Neural cell (in vitro differentiated cells): Measurements from ENCODE around the gene MOCS1. TPM values are rescaled to one million over a fixed set of nuclear protein-coding genes. Genes with fewer than 3 reads are reported as not detected.

Experiments used
- H2AFZ ChIP-seq: fragments of 200-600, 300-800 bp; sonication (generic), shearing (Covaris generic); 2 replicates; pipeline ENCODE4 v1.6.0; 2014; ENCODE audit warnings: low read depth, mild to moderate bottlenecking, antibody characterized with exemption, low read length, moderate library complexity
- H3F3A ChIP-seq: fragments of 200-600 bp; shearing (Covaris generic); 2 replicates; pipeline ENCODE4 v1.6.1; 2016; ENCODE audit warnings: mild to moderate bottlenecking, moderate library complexity, mixed read lengths, antibody characterized with exemption, low read length; ENCODE audit not compliant: insufficient read depth, poor library complexity, severe bottlenecking
- H3K27ac ChIP-seq: fragments of 200-600, 300-800 bp; sonication (generic), shearing (Covaris generic); 2 replicates; pipeline ENCODE4 v1.5.1; 2014; ENCODE audit warnings: mild to moderate bottlenecking, low read length, moderate library complexity
- H3K27me3 ChIP-seq: fragments of 300-800, 200-600 bp; sonication (generic), shearing (Covaris generic); 2 replicates; pipeline ENCODE4 v1.6.0; 2014; ENCODE audit warnings: mild to moderate bottlenecking, low read depth, low read length, moderate library complexity; ENCODE audit not compliant: insufficient read depth
- H3K36me3 ChIP-seq: fragments of 300-800, 200-600 bp; sonication (generic), shearing (Covaris generic); 2 replicates; pipeline ENCODE4 v1.5.1; 2014; ENCODE audit warnings: mild to moderate bottlenecking, antibody characterized with exemption, low read length, moderate library complexity; ENCODE audit not compliant: insufficient read depth
- H3K4me2 ChIP-seq: fragments of 300-800, 200-600 bp; sonication (generic), shearing (Covaris generic); 2 replicates; pipeline ENCODE4 v1.6.0; 2014; ENCODE audit warnings: mild to moderate bottlenecking, low read length
- H3K4me3 ChIP-seq: fragments of 300-800, 200-600 bp; sonication (generic), shearing (Covaris generic); 2 replicates; pipeline ENCODE4 v1.5.1; 2014; ENCODE audit warnings: mild to moderate bottlenecking, low read length, moderate library complexity
- H3K79me2 ChIP-seq: fragments of 200-600 bp; shearing (Covaris generic); replicated peaks from 2 replicates; pipeline ENCODE4 v1.6.0; 2014; ENCODE audit warnings: mild to moderate bottlenecking, low read length, moderate library complexity; ENCODE audit not compliant: insufficient read depth
- H3K9ac ChIP-seq: fragments of 300-800, 200-600 bp; sonication (generic), shearing (Covaris generic); 2 replicates; pipeline ENCODE4 v1.6.1; 2016; ENCODE audit warnings: mild to moderate bottlenecking, low read length, mixed read lengths
- H3K9me2 ChIP-seq: fragments of 200-600 bp; shearing (Covaris generic); 2 replicates; pipeline ENCODE4 v1.6.1; 2016; ENCODE audit warnings: mild to moderate bottlenecking, low read length, mixed read lengths; ENCODE audit not compliant: insufficient read depth
- H3K9me3 ChIP-seq: fragments of 200-600, 300-800 bp; sonication (generic), shearing (Covaris generic); 2 replicates; pipeline ENCODE4 v1.6.1; 2016; ENCODE audit warnings: mild to moderate bottlenecking, mixed run types, low read length, moderate library complexity, mixed read lengths
- H4K20me1 ChIP-seq: fragments of 200-600 bp; shearing (Covaris generic); 2 replicates; pipeline ENCODE4 v1.6.1; 2016; ENCODE audit warnings: mild to moderate bottlenecking, mixed run types; ENCODE audit not compliant: insufficient read depth
- EP300 ChIP-seq: fragments of 450-650 bp; conservative IDR thresholded peaks from 2 replicates; pipeline ENCODE4 v1.6.1; 2014; ENCODE audit warnings: antibody characterized with exemption, mild to moderate bottlenecking, moderate library complexity; ENCODE audit not compliant: poor library complexity, severe bottlenecking
- EZH2 ChIP-seq: fragments of 200-600, 300-800 bp; shearing (Covaris generic), sonication (generic); IDR thresholded peaks from 2 replicates; pipeline ENCODE4 v1.6.1; 2014; ENCODE audit warnings: antibody characterized with exemption, low read length, borderline replicate concordance, mild to moderate bottlenecking; ENCODE audit not compliant: insufficient read depth, poor library complexity, severe bottlenecking
- MXI1 ChIP-seq: fragments of 450-650 bp; conservative IDR thresholded peaks from 2 replicates; pipeline ENCODE4 v1.6.1; 2014; ENCODE audit warnings: antibody characterized with exemption, mild to moderate bottlenecking; ENCODE audit not compliant: poor library complexity, severe bottlenecking
- POLR2AphosphoS5 ChIP-seq: IDR thresholded peaks from 2 replicates; pipeline ENCODE4 v1.6.1; 2012
- RAD21 ChIP-seq: fragments of 450-650 bp; conservative IDR thresholded peaks from 2 replicates; pipeline ENCODE4 v1.6.1; 2014; ENCODE audit warnings: antibody characterized with exemption, mild to moderate bottlenecking, moderate library complexity
- SMC3 ChIP-seq: fragments of 450-650 bp; conservative IDR thresholded peaks from 2 replicates; pipeline ENCODE4 v1.6.1; 2014; ENCODE audit warnings: antibody characterized with exemption, mild to moderate bottlenecking, moderate library complexity; ENCODE audit not compliant: poor library complexity
- TAF1 ChIP-seq: IDR thresholded peaks from 2 replicates; pipeline ENCODE4 v1.6.1; 2012; ENCODE audit warnings: low read depth
- polyA plus RNA-seq: library from polyadenylated mRNA; depleted of rRNA; stranded (reverse); fragments of >200 nt; gene quantifications from 2 replicates; pipeline ENCODE4 v1.2.3, GENCODE V29; 2014
- TF ChIP-seq, protein P1 (sequence below): IDR thresholded peaks from 2 replicates; pipeline ENCODE4 v1.6.1; 2012; ENCODE audit warnings: borderline replicate concordance
- TF ChIP-seq, protein P2 (sequence below): fragments of 450-650 bp; IDR thresholded peaks from 2 replicates; pipeline ENCODE4 v1.5.1; 2014; ENCODE audit warnings: antibody characterized with exemption, mild to moderate bottlenecking, moderate library complexity; ENCODE audit not compliant: poor library complexity, severe bottlenecking

MOCS1 gene
- polyA plus RNA-seq, 1 donor from 2014 or later, result 4.6 TPM

DNA sequence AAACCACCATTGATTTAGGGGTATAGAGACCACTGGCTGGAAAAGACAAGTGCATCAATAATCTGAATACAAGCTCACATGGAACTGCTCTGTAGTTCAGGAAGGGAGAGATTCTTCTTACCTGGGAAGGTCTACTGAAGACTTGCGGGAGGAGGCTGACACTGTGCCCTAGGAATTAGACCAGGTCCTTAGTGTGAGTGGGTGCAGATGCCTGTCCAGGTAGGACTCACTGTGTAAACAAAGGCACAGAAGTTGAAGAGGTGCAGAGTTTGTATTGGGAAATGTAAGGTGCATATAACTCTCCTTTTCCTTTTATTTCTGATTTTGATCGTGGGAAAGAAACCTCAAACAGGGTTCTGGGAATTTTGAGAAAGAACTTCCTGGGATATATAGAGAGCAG is 75.2 kb downstream of the MOCS1 start:
- Histone ChIP-seq H3K9me2 (no peaks in the 10 kb centered on the region), H3K79me2 (no peaks in the 10 kb centered on the region), H4K20me1 (no peaks in the 10 kb centered on the region), H3K4me2 (no peak overlapping the region), H3K27me3 (no peaks in the 10 kb centered on the region), H3K27ac (peak overlapping the region; percentile 7), H3K4me3 (no peak overlapping the region), H3K9me3 (no peaks in the 10 kb centered on the region), H2AFZ (no peak overlapping the region), H3F3A (no peaks in the 10 kb centered on the region), H3K9ac (no peak overlapping the region), H3K36me3 (no peaks in the 10 kb centered on the region)
- TF ChIP-seq, protein P1, sequence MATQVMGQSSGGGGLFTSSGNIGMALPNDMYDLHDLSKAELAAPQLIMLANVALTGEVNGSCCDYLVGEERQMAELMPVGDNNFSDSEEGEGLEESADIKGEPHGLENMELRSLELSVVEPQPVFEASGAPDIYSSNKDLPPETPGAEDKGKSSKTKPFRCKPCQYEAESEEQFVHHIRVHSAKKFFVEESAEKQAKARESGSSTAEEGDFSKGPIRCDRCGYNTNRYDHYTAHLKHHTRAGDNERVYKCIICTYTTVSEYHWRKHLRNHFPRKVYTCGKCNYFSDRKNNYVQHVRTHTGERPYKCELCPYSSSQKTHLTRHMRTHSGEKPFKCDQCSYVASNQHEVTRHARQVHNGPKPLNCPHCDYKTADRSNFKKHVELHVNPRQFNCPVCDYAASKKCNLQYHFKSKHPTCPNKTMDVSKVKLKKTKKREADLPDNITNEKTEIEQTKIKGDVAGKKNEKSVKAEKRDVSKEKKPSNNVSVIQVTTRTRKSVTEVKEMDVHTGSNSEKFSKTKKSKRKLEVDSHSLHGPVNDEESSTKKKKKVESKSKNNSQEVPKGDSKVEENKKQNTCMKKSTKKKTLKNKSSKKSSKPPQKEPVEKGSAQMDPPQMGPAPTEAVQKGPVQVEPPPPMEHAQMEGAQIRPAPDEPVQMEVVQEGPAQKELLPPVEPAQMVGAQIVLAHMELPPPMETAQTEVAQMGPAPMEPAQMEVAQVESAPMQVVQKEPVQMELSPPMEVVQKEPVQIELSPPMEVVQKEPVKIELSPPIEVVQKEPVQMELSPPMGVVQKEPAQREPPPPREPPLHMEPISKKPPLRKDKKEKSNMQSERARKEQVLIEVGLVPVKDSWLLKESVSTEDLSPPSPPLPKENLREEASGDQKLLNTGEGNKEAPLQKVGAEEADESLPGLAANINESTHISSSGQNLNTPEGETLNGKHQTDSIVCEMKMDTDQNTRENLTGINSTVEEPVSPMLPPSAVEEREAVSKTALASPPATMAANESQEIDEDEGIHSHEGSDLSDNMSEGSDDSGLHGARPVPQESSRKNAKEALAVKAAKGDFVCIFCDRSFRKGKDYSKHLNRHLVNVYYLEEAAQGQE, result no peak
- TF ChIP-seq, protein P2, sequence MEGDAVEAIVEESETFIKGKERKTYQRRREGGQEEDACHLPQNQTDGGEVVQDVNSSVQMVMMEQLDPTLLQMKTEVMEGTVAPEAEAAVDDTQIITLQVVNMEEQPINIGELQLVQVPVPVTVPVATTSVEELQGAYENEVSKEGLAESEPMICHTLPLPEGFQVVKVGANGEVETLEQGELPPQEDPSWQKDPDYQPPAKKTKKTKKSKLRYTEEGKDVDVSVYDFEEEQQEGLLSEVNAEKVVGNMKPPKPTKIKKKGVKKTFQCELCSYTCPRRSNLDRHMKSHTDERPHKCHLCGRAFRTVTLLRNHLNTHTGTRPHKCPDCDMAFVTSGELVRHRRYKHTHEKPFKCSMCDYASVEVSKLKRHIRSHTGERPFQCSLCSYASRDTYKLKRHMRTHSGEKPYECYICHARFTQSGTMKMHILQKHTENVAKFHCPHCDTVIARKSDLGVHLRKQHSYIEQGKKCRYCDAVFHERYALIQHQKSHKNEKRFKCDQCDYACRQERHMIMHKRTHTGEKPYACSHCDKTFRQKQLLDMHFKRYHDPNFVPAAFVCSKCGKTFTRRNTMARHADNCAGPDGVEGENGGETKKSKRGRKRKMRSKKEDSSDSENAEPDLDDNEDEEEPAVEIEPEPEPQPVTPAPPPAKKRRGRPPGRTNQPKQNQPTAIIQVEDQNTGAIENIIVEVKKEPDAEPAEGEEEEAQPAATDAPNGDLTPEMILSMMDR, result no peak
- TF ChIP-seq MXI1 (no peak), TAF1 (no peak), POLR2AphosphoS5 (no peak), EP300 (no peak), RAD21 (no peak), SMC3 (no peak), EZH2 (no peak)

DNA sequence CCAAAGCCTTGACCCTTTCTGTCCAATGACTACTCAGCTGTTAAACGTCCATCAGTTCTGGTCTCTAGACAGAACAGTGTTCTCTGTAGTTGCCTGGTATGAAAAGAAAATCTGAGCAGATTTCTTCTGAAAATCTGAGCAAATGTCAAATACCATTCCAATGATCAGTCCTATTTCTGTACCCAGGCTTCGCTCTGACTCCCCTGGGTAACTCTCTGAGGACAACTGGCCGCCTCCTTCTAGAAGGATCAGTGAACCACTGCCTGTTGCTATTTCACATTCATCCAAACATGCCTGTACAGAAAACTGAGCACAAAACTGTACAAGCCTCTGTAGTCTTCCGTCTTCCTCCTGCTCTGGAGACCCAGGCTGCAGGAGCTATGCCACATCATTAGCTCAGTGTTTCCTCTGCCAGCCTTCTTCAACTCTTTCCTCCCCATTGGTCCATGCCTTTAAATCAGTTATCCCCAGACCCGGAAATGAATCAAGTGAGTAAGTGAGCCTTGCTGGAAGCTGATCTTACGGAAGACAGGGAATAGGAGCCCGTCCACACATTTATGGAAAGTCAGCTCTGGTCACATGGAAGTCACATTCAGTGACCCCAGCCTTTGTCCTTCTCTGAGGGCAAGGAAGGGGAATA is 78.8 kb downstream of the MOCS1 start:
- no peaks in the 10 kb centered on the region for H4K20me1 ChIP-seq
- H3K27me3 ChIP-seq, result no peaks in the 10 kb centered on the region
- no peak overlapping the region for H3K27ac ChIP-seq
- no peaks in the 10 kb centered on the region for H3K79me2 ChIP-seq
- H3K4me3 ChIP-seq, result no peak overlapping the region
- no peak for TF ChIP-seq POLR2AphosphoS5
- TF ChIP-seq EZH2, result no peak
- no peak for TF ChIP-seq EP300
- no peak for TF ChIP-seq TAF1
- TF ChIP-seq MXI1, result no peak
- TF ChIP-seq, protein P2, result no peak
- TF ChIP-seq SMC3, result no peak
- TF ChIP-seq RAD21, result no peak
- TF ChIP-seq, protein P1, result no peak
- H3F3A ChIP-seq, result no peaks in the 10 kb centered on the region
- H3K36me3 ChIP-seq, result no peaks in the 10 kb centered on the region
- no peak overlapping the region for H2AFZ ChIP-seq
- no peak overlapping the region for H3K4me2 ChIP-seq
- no peaks in the 10 kb centered on the region for H3K9me2 ChIP-seq
- no peak overlapping the region for H3K9ac ChIP-seq
- H3K9me3 ChIP-seq, result no peaks in the 10 kb centered on the region
